Osteoblast (primary cell): ENCODE data around the gene NGDN. TPM values are rescaled to one million over a fixed set of nuclear protein-coding genes. Genes with fewer than 3 reads are reported as not detected.

Source experiments
- DNase-seq: peaks from one replicate; pipeline ENCODE4 v3.0.0; 2011; ENCODE audit warnings: low spot score, mixed read lengths; ENCODE audit not compliant: insufficient read length; ENCODE audit errors: missing footprints
- H2AFZ ChIP-seq: 2 replicates; pipeline ENCODE4 v1.6.0; 2011; ENCODE audit warnings: mild to moderate bottlenecking, low read length
- H3K27ac ChIP-seq: 2 replicates; pipeline ENCODE4 v1.5.1; 2011; ENCODE audit warnings: mild to moderate bottlenecking, low read depth, low read length, moderate library complexity
- H3K27me3 ChIP-seq: 2 replicates; pipeline ENCODE4 v1.6.0; 2012; ENCODE audit warnings: mild to moderate bottlenecking, control low read depth, inconsistent platforms, low read length, moderate library complexity; ENCODE audit not compliant: insufficient read depth
- H3K36me3 ChIP-seq: 2 replicates; pipeline ENCODE4 v1.5.1; 2011; ENCODE audit warnings: mild to moderate bottlenecking, low read length, control low read depth, moderate library complexity; ENCODE audit not compliant: insufficient read depth
- H3K4me1 ChIP-seq: 2 replicates; pipeline ENCODE4 v1.5.1; 2011; ENCODE audit warnings: mild to moderate bottlenecking, low read length, control low read depth, moderate library complexity; ENCODE audit not compliant: insufficient read depth
- H3K4me2 ChIP-seq: 2 replicates; pipeline ENCODE4 v1.6.0; 2011; ENCODE audit warnings: mild to moderate bottlenecking, low read length; ENCODE audit not compliant: insufficient read depth
- H3K4me3 ChIP-seq: fragments of 200-600 bp; sonication (generic); 3 replicates; pipeline ENCODE4 v1.5.1; 2012; ENCODE audit warnings: mild to moderate bottlenecking, low read length, inconsistent platforms; ENCODE audit not compliant: insufficient read depth
- H3K79me2 ChIP-seq: 2 replicates; pipeline ENCODE4 v1.6.0; 2012; ENCODE audit warnings: mild to moderate bottlenecking, low read length, control low read depth, inconsistent platforms; ENCODE audit not compliant: insufficient read depth
- H3K9me3 ChIP-seq: 2 replicates; pipeline ENCODE4 v1.5.1; 2011; ENCODE audit warnings: low read depth, low read length, control low read depth
- H4K20me1 ChIP-seq: 2 replicates; pipeline ENCODE4 v1.6.0; 2012; ENCODE audit warnings: mild to moderate bottlenecking, low read length, control low read depth; ENCODE audit not compliant: insufficient read depth
- CTCF ChIP-seq: IDR thresholded peaks from 2 replicates; pipeline ENCODE4 v1.5.1; 2011; ENCODE audit warnings: mild to moderate bottlenecking, low read depth, low read length, moderate library complexity; ENCODE audit errors: extremely low read depth
- total RNA-seq: library from RNA; depleted of rRNA; stranded (reverse); fragments of >200 nt; gene quantifications from 2 replicates; pipeline ENCODE4 v1.2.3, GENCODE V29; 2012

The NGDN gene
- total RNA-seq, 1 donor, result 49.6 TPM

DNA sequence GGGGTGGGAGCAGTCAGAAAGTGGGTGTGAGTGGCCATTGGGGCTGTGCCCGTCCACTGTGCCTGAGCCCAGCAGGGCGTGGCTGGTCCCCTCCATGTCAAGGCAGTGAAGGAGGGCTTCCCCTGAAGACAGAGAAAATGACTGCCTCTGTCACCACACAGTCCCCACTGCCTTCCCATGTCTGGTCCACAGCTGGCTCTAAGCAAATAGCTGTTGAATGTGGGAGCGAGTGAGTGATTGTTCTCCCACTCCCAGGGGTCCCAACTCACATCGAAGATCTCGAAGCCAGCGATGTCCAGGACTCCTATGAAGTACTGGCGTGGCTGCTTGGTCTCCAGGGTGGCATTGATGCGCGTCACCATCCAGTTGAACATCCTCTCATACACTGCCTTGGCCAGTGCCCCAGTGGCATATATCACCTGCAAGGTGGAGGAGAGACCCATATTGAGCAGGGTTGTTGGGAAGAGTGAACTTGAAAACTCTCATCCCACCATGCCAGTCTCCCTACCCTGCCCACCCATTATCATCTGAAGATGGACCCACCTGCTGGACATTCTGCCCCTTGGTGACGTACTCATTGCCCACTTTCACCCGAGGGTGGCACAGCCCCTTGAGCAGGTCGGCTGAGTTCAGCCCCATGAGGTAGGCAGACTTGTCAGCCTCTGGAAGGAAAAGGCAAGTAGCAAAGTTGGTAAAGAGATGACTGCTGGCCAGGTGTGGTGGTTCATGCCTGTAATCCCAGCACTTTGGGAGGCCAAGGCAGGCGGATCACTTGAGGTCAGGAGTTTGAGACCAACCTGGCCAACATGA lies 40.6 kb upstream of the NGDN start:
- no peaks in the 10 kb centered on the region for H4K20me1 ChIP-seq
- no peak overlapping the region for H3K27ac ChIP-seq
- H2AFZ ChIP-seq, result no peak overlapping the region
- H3K27me3 ChIP-seq, result peaks cover 5% of the 10 kb centered on the region
- no peak overlapping the region for H3K4me2 ChIP-seq
- no peak for TF ChIP-seq CTCF
- no peak overlapping the region for H3K4me3 ChIP-seq
- no peaks in the 10 kb centered on the region for H3K79me2 ChIP-seq
- H3K36me3 ChIP-seq, result no peaks in the 10 kb centered on the region
- no peaks in the 10 kb centered on the region for H3K4me1 ChIP-seq
- no peak for DNase-seq
- H3K9me3 ChIP-seq, result no peaks in the 10 kb centered on the region

GRCh38 chr14:23430016-23430722 lies 39.3 kb upstream of the NGDN start:
- DNase-seq, result peak; percentile 63
- Histone ChIP-seq H3K4me3 (no peak overlapping the region), H3K4me2 (no peak overlapping the region)

GRCh38 chr14:23430723-23431085 lies 38.8 kb upstream of the NGDN start:
- TF ChIP-seq CTCF, result no peak
- Histone ChIP-seq H3K4me3 (no peak overlapping the region), H3K36me3 (no peaks in the 10 kb centered on the region), H3K4me1 (no peaks in the 10 kb centered on the region), H3K9me3 (no peaks in the 10 kb centered on the region), H3K27me3 (peaks cover 5% of the 10 kb centered on the region), H3K79me2 (no peaks in the 10 kb centered on the region), H4K20me1 (no peaks in the 10 kb centered on the region), H2AFZ (no peak overlapping the region), H3K4me2 (no peak overlapping the region), H3K27ac (no peak overlapping the region)
- DNase-seq, result peak; percentile 72

More at GRCh38 chr14:23430016-23430722, 39.3 kb upstream of the NGDN start:
- H3K79me2 ChIP-seq, result no peaks in the 10 kb centered on the region
- no peaks in the 10 kb centered on the region for H4K20me1 ChIP-seq
- peaks cover 5% of the 10 kb centered on the region for H3K27me3 ChIP-seq
- H3K9me3 ChIP-seq, result no peaks in the 10 kb centered on the region
- no peaks in the 10 kb centered on the region for H3K36me3 ChIP-seq
- H3K4me1 ChIP-seq, result no peaks in the 10 kb centered on the region
- H2AFZ ChIP-seq, result no peak overlapping the region
- no peak for TF ChIP-seq CTCF
- H3K27ac ChIP-seq, result no peak overlapping the region

DNA sequence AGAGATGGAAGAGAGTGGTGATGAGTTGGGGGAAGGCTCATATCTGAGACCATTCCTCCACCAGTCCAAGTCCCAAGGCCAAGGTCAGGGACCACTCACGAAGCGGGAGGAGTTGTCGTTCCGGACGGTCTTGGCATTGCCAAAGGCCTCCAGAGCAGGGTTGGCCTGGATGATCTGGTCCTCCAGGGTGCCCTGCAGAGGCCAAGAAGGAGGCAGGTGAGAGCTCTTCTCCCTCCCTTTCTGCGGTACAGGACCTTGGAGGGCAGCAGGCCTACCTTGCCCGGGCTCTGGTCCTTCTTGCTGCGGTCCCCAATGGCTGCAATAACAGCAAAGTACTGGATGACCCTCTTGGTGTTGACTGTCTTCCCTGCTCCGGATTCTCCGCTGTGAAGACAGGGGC lies 38.0 kb upstream of the NGDN start:
- Histone ChIP-seq H4K20me1 (no peaks in the 10 kb centered on the region), H3K4me3 (no peak overlapping the region), H3K4me2 (no peak overlapping the region), H3K9me3 (no peaks in the 10 kb centered on the region), H3K36me3 (no peaks in the 10 kb centered on the region), H3K27ac (no peak overlapping the region), H2AFZ (no peak overlapping the region), H3K79me2 (no peaks in the 10 kb centered on the region), H3K27me3 (peaks cover 5% of the 10 kb centered on the region), H3K4me1 (no peaks in the 10 kb centered on the region)
- DNase-seq, result no peak
- no peak for TF ChIP-seq CTCF
